ENCODE data around the gene MRGPRE.

Gene MRGPRE

GRCh38 chr11:3213659-3214419 lies 18.4 kb downstream of the MRGPRE start:
- no peak for DNase-seq (ENCODE audit: low spot score)

GRCh38 chr11:3208272-3208671 lies 23.9 kb downstream of the MRGPRE start:
- DNase-seq (ENCODE audit: low spot score) = no peak

GRCh38 chr11:3207526-3208189 lies 24.6 kb downstream of the MRGPRE start:
- no peak for DNase-seq (ENCODE audit: low spot score)

GRCh38 chr11:3206922-3207204 lies 25.4 kb downstream of the MRGPRE start:
- DNase-seq (ENCODE audit: low spot score) = no peak

GRCh38 chr11:3206156-3206921 lies 25.9 kb downstream of the MRGPRE start:
- no peak for DNase-seq (ENCODE audit: low spot score)

- no peak for DNase-seq (ENCODE audit: low spot score)
Measured at GRCh38 chr11:3205261-3206155, 26.7 kb downstream of the MRGPRE start.

- DNase-seq (ENCODE audit: low spot score) = no peak
Measured at GRCh38 chr11:3204141-3205015, 27.8 kb downstream of the MRGPRE start.

GRCh38 chr11:3203221-3204043 lies 28.8 kb downstream of the MRGPRE start:
- DNase-seq (ENCODE audit: low spot score) = no peak

- DNase-seq (ENCODE audit: low spot score) = no peak
Measured at GRCh38 chr11:3202759-3203158, 29.5 kb downstream of the MRGPRE start.

- DNase-seq (ENCODE audit: low spot score) = no peak
Measured at GRCh38 chr11:3202305-3202704, 29.9 kb downstream of the MRGPRE start.

- no peak for DNase-seq (ENCODE audit: low spot score)
Measured at GRCh38 chr11:3201677-3202181, 30.5 kb downstream of the MRGPRE start.

GRCh38 chr11:3201112-3201581 lies 31.1 kb downstream of the MRGPRE start:
- DNase-seq (ENCODE audit: low spot score) = no peak

- DNase-seq (ENCODE audit: low spot score) = no peak
Measured at GRCh38 chr11:3200388-3201111, 31.7 kb downstream of the MRGPRE start.

GRCh38 chr11:3199537-3200295 lies 32.5 kb downstream of the MRGPRE start:
- no peak for DNase-seq (ENCODE audit: low spot score)

- no peak for DNase-seq (ENCODE audit: low spot score)
Measured at GRCh38 chr11:3198815-3199214, 33.4 kb downstream of the MRGPRE start.

GRCh38 chr11:3197878-3198528 lies 34.2 kb downstream of the MRGPRE start:
- no peak for DNase-seq (ENCODE audit: low spot score)

- DNase-seq (ENCODE audit: low spot score) = no peak
Measured at GRCh38 chr11:3197044-3197695, 35.0 kb downstream of the MRGPRE start.

Data from hematopoietic multipotent progenitor cell treated with erythropoietin and hydrocortisone succinate and interleukin-3 and kit ligand, for 17 days (in vitro differentiated cells).